ENCODE measurements around the gene PON1.

The PON1 gene

DNA sequence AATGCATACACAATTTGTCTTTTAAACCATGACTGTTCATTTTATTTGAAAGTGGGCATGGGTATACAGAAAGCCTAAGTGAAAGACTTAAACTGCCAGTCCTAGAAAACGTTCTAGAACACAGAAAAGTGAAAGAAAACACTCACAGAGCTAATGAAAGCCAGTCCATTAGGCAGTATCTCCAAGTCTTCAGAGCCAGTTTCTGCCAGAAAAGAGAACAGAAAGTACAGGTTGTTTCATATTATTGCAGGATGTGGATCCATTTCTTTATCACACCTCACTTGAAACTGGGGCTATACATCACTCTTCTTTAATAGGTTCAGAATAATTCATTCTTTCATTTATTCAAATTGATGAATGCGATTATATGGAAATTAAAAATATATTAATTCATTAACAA lies 7.7 kb downstream of the PON1 start:
- no peak for DNase-seq

DNA sequence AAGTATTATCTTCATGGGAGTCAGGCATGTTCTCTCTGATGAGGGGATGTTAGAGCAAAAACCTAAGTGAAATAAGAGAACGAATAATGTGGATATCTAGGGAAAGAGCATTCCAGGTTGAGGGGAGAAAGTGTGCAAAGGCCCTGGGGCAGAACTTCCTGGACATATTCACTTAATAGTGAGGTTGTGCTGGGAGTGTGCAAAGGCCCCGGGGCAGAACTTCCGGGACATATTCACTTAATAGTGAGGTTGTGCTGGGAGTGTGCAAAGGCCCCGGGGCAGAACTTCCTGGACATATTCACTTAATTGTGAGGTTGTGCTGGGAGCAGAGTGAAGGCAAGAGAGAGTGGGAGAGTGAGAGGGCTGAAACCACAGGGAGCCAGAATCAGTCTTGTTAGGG lies 11.8 kb downstream of the PON1 start:
- DNase-seq = no peak

DNA sequence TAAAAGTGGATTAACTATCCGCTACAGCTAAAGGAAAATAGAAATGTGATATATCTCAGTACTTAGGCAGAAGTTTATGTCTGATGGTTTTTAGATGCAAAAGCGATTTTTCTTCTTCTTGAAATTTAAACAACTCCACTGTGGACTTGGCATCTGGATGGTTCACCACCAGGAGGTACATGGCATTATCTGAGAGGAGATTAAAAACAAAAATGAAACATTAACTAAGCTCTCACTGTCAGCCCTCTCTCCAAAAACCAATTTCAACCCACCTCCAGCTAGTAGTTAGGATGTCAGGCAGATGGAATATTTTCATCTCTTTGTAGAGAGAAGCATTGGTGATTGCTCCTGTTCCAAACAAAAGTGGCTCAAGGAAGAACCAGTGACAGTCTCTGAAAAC lies 12.9 kb downstream of the PON1 start:
- no peak for DNase-seq

GRCh38 chr7:95309951-95310350 lies 14.4 kb downstream of the PON1 start:
- no peak for DNase-seq

DNA sequence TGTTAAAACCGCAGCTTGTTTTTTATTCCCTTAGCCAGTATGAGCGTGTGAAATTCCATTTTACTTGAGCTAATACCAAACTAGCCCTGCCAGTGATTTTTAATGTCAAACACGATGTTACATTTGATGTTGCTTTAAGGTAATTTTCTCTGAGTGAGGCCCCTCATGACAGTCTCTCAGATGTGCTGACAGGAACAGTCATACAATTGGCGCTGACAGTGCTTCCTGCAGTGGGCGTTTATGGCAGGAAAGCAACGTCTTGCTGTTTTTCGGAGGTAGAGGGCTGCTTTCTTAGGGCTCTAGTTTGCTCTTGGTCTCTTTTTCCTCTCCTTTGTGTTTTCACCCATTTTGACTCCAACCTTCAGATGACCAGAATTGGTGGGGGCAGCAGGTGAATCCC lies 19.3 kb downstream of the PON1 start:
- DNase-seq = no peak

DNA sequence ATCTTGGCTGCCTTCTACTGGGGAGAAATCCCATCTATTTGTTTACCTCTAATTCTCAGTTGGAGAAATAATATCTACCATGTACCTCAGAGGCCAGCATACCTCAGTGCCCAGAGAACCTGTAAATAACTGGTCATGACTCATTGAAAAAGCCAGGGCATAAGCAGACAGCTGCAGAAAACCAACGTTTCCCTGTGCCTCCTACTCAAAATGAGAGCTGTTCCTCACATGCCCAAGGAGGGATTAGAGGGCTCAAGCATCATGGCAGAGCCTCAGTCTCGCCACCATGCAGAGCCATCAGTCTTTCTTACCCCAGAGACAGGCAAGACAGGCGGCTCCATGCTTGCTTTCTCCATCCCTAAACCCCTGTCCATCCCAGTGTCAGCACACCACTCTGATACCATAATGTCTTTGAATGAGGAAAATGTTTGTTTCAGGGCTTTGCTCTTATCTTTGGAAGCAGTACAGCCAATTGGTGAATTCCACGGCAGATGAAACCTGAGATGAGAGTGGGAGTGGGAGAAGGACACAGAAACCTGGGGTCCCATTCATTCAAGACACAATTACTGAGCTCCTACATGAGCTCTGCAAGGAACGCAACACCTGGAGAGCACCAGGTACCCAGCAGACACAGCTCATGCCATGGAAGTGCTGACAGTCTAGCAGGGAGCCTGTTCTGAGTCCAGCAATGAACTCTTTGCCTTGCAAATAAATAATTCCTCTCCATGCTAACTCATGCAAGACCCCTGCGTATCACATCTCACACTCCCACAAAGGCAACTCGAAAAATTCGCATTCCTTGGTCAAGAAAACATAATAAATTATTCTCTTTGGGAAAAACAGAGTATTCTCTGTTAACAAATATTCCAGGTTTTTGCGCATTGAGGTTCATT lies 21.1 kb downstream of the PON1 start:
- no peak for DNase-seq

- DNase-seq = no peak
These were observed 26.2 kb downstream of the PON1 start for GRCh38 chr7:95298091-95298490.

- DNase-seq = no peak
These were observed 27.3 kb downstream of the PON1 start for GRCh38 chr7:95297041-95297440.

GRCh38 chr7:95296456-95296855 lies 27.9 kb downstream of the PON1 start:
- DNase-seq = no peak

GRCh38 chr7:95295397-95295796 lies 28.9 kb downstream of the PON1 start:
- DNase-seq = no peak

GRCh38 chr7:95290166-95290830 lies 34.0 kb downstream of the PON1 start:
- DNase-seq = no peak

DNA sequence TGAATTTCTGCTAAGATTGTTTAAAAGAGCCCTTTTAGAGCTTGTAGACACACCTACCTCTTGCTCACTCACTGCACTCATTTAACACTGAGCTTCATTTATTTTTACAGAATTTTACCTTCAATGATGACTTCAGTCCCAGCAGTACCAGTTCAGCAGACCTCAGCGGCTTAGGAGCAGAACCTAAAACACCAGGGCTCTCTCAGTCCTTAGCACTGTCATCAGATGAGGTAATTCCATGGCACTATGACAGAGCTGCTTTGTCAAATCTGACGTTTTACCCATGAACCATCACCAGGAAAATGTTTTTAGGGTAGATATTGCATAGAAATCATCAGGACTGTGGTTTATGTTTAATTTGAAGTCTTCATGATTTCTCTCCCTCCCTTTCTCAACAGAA lies 38.2 kb downstream of the PON1 start:
- no peak for DNase-seq

DNA sequence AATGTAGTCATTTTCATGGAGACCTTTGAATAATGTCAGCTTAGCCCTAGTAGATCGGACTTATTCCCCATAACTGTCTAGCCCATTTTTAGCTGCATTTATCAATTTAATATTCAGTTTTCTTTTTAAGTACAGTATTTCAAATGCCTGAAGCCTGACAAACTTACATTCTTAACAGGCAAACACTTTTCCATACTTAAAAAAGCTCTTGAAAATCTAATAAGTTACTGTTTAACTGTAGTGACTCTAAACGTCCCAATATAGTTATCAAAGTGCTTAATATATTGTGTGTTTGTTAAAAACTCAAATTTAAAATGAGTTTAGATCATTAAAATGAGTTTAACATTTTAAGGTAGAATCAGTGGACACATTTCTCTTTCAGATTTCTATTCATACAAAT lies 44.9 kb downstream of the PON1 start:
- no peak for DNase-seq

DNA sequence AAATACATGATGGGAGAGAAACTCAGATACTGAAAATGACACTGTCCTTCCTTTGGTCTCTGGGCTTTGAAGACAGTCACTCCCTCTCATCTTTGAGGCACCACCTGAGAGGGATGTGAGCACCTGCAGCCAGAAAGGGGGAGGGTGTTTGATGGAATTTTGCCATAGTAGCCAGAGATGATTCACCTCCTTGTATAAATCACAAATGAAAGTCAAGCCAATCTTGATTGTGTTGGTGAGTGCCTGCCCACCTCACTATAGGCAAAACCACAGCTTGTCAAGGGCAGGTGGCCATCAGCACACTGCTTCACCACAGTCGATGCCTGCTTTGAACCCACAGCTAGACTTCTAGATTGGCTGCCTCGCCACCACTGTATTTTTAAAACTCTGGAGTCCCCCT lies 48.2 kb downstream of the PON1 start:
- no peak for DNase-seq

- DNase-seq = no peak
These were observed 54.7 kb downstream of the PON1 start for GRCh38 chr7:95269640-95270039.

DNA sequence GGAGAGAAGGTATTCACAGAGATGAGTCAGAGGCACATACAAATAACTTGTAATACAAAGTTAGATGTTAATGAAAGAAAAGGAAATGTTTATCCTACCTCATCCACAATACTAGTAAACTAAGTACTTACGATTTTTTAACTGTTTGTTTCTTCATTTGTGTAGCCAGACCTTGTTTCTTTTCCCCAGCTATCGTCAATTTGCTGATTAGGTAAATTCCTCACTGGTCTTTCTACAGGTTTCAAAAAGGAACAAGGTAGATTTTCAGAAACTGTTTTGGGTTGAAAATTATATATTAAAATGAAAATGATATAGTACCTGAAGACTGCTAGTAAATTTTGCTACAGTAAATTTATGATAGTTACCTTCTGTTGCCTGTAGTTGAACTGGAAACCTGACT lies 56.6 kb downstream of the PON1 start:
- no peak for DNase-seq

DNA sequence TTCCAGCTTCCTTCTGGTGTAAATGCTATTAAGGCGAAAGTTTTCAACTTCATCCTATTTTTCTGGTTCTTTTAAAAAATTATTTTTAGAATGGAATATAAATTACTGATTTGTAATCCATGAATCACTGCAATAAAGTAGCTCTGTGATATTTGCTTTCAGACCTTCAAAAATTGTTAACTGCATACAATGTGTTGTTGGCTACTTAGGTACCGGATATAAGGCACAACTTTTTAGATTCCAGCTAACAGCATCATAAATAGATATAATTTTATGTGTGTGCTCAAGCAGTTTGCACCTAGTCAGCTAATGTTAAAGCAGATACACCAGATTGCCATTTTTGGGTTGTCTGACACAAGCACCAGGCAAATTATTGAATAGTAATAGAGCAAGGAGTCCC lies 58.7 kb downstream of the PON1 start:
- DNase-seq = no peak

DNA sequence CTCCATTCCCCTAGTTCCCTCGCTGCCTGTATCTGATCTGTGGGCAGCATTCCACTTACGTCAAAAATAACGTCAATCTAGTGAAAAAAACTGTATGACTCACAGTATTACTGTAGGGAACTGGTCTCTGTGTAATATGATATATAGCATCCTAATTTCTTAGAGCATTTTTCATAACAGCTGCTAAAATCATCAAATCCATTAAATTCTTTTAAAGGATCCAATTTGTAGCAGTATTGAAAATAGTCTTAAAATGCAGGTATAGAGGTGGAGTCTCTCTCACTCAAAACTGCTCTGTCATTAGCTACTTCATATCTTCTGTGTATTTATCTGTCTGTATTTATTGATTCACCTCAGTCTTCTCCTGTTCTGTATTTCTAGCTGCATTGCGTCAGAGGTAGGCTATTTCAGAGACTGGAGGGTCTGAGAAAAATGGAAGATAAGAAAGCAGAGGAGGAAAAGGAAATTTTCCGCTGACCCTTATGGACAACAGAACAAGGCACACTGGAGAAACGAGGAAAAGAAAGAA lies 59.9 kb downstream of the PON1 start:
- no peak for DNase-seq

- peak; percentile 27 for DNase-seq
These were observed 60.5 kb downstream of the PON1 start for GRCh38 chr7:95263785-95264362.

DNA sequence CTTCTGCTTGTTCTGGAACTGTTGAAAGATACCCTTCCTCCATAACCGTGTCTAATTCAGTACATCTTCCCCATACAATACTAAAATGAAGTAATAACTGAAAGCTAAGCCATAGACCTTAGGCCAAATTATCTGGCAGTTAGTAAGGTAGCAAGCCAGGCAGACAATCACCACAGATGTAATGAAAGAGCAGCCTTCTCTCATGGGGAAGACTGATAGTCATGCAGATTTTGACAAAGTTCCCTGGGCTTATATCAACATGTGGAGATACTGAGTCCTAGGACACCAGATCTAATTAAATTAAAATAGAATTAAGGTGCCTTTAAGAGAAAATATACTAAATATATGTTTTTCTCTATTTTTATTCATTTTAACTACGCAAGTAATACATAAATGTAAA lies 61.5 kb downstream of the PON1 start:
- no peak for DNase-seq

- DNase-seq = no peak
These were observed 62.4 kb downstream of the PON1 start for GRCh38 chr7:95261895-95262415.

DNA sequence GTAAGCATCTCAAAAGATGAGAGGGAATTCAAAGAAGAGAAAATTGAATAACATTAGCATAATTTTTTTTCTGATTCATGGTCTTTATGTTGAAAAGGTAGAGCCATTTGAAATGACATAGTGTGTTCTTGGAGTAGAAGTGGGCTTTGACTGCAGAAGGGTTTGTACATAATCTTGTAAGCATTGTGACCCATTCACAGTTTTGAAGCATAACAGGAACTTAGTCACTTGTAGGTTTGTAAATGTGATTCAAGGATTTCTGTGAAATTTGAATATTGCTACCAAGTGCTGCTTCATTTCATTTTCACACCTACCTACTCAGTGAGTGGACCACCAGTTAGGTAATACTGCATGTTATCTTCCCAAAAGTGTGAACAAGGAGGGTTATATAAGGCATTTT lies 68.6 kb downstream of the PON1 start:
- DNase-seq = no peak

- no peak for DNase-seq
These were observed 70.3 kb downstream of the PON1 start for GRCh38 chr7:95253986-95254385.

DNA sequence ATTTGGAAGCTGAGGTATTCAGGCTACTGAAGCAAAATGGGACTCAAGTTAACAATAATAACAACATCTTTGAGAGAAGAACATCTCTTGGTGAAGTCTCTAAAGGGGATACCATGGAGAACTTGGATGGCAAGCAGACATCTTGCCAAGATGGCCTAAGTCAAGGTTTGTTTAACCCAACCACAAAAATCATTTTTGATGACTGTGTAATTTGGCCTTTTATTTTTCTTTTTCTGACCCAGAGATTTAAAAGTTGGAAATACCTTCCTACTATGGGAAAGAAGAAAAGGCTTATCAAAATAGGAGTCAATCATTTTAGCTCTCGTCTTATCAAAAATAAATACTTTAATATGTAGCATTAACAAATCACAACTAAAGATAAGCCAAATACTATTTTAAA lies 72.4 kb downstream of the PON1 start:
- no peak for DNase-seq

Data from right hindlimb (tissue), 1 donor.